ENCODE data around the gene ANAPC16.
"Not testable (repeated sequence)": the region's sequence is repeated elsewhere in the genome, so short reads cannot be mapped to it uniquely, and the experiment has no call there.

Gene ANAPC16

DNA sequence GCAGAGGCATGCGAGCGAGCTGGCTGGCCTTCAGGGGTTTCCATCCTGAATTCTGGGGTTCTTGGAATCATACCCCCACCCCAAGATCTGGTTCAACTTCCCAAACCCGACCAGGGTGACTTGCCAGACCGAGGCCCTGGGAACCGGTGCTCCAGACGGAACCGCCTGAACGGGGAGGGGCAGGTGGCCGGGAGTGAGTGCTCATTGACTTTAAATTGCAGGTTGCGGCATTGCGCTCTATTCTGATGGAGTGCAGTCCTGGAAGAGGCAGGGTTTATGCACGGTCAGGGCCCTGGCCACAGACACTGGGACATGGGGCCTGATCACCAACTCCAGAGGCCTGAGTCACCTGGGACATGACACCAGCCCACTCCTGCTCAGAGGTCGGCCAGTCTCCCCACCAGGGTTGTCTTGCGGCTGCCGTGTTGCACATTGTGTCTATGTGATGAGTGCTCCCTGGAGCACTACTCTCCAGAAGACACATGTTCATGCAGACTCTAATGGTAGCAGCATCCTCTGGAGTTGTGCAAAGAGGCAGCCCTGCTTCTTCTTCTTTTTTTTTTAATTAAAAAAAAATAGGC lies 52.1 kb downstream of the ANAPC16 start:
- no peak for DNase-seq (ENCODE audit: insufficient read length)
- no peak for FAIRE-seq
- TF ChIP-seq POLR2A (IDR thresholded peaks at IDR 0.05; ENCODE audit: low read depth, low read length) (no peak), TAF1 (IDR thresholded peaks at IDR 0.05; ENCODE audit: borderline replicate concordance, low read depth, low read length) (no peak), POLR2AphosphoS5 (IDR thresholded peaks at IDR 0.05; ENCODE audit: low read depth, low read length) (no peak)

GRCh38 chr10:72268475-72269200 lies 52.8 kb downstream of the ANAPC16 start:
- not testable (repeated sequence) for FAIRE-seq; DNase-seq (ENCODE audit: insufficient read length)

DNA sequence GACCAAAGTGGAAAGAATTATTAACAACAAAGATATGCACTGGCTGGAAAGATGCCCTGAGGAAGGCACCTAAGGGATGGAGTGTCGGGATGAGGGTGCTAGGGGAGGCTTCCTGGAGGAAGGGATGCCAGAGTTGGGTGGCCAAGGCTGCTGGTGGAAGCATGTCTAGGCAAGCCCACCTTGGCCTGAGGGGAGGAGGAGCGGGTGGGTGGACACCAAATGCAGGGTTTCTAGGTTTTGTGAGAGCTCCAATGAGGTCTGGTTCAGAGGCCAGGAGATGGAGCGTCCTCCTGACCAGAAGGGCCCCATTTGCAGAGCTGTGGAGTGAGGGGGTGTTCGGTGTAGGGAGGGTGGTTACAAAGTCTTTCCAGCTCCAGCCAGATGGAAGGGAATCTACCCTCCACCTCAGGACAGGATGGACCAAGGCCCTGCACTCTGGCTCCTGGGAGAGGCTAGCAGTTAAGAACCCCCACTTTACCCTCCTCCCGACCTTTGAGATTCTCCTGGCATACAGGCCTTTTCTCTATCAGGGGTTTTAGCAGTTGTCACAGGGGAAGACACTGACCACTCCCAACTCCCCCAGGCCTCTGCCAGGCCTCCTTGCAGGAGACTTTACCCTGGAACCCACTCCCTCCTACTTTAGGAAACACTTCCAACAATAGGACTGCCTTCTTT lies 54.9 kb downstream of the ANAPC16 start:
- DNase-seq (ENCODE audit: insufficient read length) (no peak), FAIRE-seq (no peak)
- TF ChIP-seq TAF1 (IDR thresholded peaks at IDR 0.05; ENCODE audit: borderline replicate concordance, low read depth, low read length) (no peak), POLR2A (IDR thresholded peaks at IDR 0.05; ENCODE audit: low read depth, low read length) (no peak), POLR2AphosphoS5 (IDR thresholded peaks at IDR 0.05; ENCODE audit: low read depth, low read length) (no peak)

GRCh38 chr10:72272689-72273409 lies 57.0 kb downstream of the ANAPC16 start:
- TF ChIP-seq TAF1 (IDR thresholded peaks at IDR 0.05; ENCODE audit: borderline replicate concordance, low read depth, low read length) (0 out of 2 replicates have a peak, but pooled peaks have one; percentile 9), POLR2A (IDR thresholded peaks at IDR 0.05; ENCODE audit: low read depth, low read length) (peak; percentile 47; the same call in 1 of the 2 replicates), POLR2AphosphoS5 (IDR thresholded peaks at IDR 0.05; ENCODE audit: low read depth, low read length) (peak; percentile 54; the same call in 1 of the 2 replicates)
- DNase-seq (ENCODE audit: insufficient read length) (peak; percentile 67), FAIRE-seq (peak; percentile 63)

DNA sequence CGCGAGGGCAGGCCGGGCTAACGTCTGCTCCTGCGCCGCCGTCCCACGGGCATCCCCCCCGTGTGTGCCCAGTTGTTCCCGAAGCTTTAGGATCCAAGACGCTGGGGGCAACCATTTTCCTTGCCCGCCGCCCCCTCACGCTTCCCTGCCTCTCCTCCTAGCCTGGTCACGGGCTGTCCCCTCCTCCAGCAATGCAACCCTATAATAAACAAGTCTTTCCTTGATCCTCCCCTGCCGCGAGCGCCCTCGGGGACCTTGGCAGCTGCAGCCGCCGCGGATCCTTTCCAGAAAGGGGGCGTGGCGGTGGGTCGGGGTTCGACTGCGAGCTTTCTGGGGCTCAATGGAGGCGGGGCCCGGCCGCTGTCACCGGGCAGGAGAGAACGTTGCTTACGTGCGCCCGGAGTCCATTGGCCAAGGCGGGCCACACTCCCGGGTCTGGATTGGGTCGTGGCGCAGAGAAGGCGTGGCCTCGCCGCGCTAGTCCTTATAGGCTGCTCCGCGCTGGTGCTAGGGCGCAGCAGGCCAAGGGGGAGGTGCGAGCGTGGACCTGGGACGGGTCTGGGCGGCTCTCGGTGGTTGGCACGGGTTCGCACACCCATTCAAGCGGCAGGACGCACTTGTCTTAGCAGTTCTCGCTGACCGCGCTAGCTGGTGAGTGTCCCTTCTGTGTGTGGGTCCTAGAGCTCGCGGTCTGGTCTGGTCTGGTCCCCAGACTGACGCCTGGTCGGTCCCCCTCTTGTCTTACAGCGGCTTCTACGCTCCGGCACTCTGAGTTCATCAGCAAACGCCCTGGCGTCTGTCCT lies 57.8 kb downstream of the ANAPC16 start, which contains the start of gene DDIT4:
DDIT4 (plus strand) TSS at position 515 of the 803 bp plus-strand sequence. CDS start 293 bp downstream, outside the sequence.
- DNase-seq (ENCODE audit: insufficient read length) (peak; percentile 99), FAIRE-seq (peak; percentile 97)
- TF ChIP-seq POLR2AphosphoS5 (IDR thresholded peaks at IDR 0.05; ENCODE audit: low read depth, low read length): peak; percentile 100
- peak; percentile 100 for TF ChIP-seq POLR2A (IDR thresholded peaks at IDR 0.05; ENCODE audit: low read depth, low read length)
- peak; percentile 90 for TF ChIP-seq TAF1 (IDR thresholded peaks at IDR 0.05; ENCODE audit: borderline replicate concordance, low read depth, low read length)

DNA sequence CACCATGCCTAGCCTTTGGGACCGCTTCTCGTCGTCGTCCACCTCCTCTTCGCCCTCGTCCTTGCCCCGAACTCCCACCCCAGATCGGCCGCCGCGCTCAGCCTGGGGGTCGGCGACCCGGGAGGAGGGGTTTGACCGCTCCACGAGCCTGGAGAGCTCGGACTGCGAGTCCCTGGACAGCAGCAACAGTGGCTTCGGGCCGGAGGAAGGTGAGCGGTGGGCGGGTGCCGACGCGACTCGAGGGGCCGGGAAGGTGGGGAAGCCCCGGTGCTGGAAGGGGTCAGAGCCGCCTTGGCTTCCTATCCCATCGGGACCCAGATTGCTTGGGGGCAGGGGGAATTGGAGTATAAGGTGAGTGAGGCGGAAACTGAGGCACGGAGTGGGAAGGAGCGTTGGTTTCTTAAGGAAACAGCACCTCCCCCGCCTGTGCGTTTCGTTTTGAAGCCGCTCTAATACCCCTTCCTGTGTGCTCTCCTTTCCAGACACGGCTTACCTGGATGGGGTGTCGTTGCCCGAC lies 58.5 kb downstream of the ANAPC16 start:
- no peak for TF ChIP-seq TAF1 (IDR thresholded peaks at IDR 0.05; ENCODE audit: borderline replicate concordance, low read depth, low read length)
- TF ChIP-seq POLR2A (IDR thresholded peaks at IDR 0.05; ENCODE audit: low read depth, low read length): no peak
- no peak for TF ChIP-seq POLR2AphosphoS5 (IDR thresholded peaks at IDR 0.05; ENCODE audit: low read depth, low read length)
- DNase-seq (ENCODE audit: insufficient read length) (no peak), FAIRE-seq (no peak)

DNA sequence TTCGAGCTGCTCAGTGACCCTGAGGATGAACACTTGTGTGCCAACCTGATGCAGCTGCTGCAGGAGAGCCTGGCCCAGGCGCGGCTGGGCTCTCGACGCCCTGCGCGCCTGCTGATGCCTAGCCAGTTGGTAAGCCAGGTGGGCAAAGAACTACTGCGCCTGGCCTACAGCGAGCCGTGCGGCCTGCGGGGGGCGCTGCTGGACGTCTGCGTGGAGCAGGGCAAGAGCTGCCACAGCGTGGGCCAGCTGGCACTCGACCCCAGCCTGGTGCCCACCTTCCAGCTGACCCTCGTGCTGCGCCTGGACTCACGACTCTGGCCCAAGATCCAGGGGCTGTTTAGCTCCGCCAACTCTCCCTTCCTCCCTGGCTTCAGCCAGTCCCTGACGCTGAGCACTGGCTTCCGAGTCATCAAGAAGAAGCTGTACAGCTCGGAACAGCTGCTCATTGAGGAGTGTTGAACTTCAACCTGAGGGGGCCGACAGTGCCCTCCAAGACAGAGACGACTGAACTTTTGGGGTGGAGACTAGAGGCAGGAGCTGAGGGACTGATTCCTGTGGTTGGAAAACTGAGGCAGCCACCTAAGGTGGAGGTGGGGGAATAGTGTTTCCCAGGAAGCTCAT lies 59.0 kb downstream of the ANAPC16 start:
- TF ChIP-seq TAF1 (IDR thresholded peaks at IDR 0.05; ENCODE audit: borderline replicate concordance, low read depth, low read length) (no peak), POLR2A (IDR thresholded peaks at IDR 0.05; ENCODE audit: low read depth, low read length) (no peak; the same call in 1 of the 2 replicates), POLR2AphosphoS5 (IDR thresholded peaks at IDR 0.05; ENCODE audit: low read depth, low read length) (no peak; the same call in none of the 2 replicates)
- FAIRE-seq (no peak), DNase-seq (ENCODE audit: insufficient read length) (peak; percentile 66)

GRCh38 chr10:72275351-72276012 lies 59.7 kb downstream of the ANAPC16 start:
- no peak for DNase-seq (ENCODE audit: insufficient read length)
- FAIRE-seq: no peak
- TF ChIP-seq POLR2AphosphoS5 (IDR thresholded peaks at IDR 0.05; ENCODE audit: low read depth, low read length): no peak; the same call in 1 of the 2 replicates
- TF ChIP-seq POLR2A (IDR thresholded peaks at IDR 0.05; ENCODE audit: low read depth, low read length): peak; percentile 14; the same call in 1 of the 2 replicates
- TF ChIP-seq TAF1 (IDR thresholded peaks at IDR 0.05; ENCODE audit: borderline replicate concordance, low read depth, low read length): no peak

GRCh38 chr10:72276013-72276387 lies 60.2 kb downstream of the ANAPC16 start:
- TF ChIP-seq TAF1 (IDR thresholded peaks at IDR 0.05; ENCODE audit: borderline replicate concordance, low read depth, low read length): no peak
- TF ChIP-seq POLR2A (IDR thresholded peaks at IDR 0.05; ENCODE audit: low read depth, low read length): no peak
- TF ChIP-seq POLR2AphosphoS5 (IDR thresholded peaks at IDR 0.05; ENCODE audit: low read depth, low read length): no peak
- no peak for FAIRE-seq
- DNase-seq (ENCODE audit: insufficient read length): no peak
